Measurements from ENCODE around the gene MED10.
A peak's percentile ranks its signal among the peaks of the same experiment; 100 is the strongest.

Gene MED10, protein sequence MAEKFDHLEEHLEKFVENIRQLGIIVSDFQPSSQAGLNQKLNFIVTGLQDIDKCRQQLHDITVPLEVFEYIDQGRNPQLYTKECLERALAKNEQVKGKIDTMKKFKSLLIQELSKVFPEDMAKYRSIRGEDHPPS

GRCh38 chr5:6377905-6378765 is at the start of gene MED10:
MED10 (minus strand) TSS chr5:6378547; CDS start chr5:6378483, 64 bp downstream.
- TF ChIP-seq CTCF (IDR thresholded peaks at IDR 0.05; ENCODE audit: control insufficient read depth, insufficient read depth, low read depth, low read length, missing control alignments), result no peak
- peak within 1 kb of the TSS; percentile 99 for H3K4me3 ChIP-seq (ENCODE audit: control insufficient read depth, low read depth, low read length)
- DNase-seq (ENCODE audit: low read depth), result peak; percentile 59

DNA sequence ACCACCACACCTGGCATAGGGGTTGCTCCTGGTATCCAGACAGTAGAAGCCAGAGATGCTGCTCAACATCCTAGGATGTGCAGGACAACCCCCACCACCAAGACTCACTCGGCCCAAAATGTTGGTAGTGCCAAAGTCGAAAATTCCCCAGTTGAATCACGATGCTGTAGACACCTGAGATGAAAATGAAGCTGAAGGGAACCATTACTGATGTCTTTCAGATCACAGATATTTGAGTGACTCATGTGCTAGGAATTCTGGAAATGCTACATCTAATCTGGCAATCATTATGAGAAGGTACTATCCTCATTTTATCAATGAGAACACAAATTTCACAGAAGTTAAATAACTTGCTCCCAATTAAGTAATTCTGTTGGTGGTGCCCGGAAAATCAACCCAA is 49.3 kb upstream of the MED10 start:
- DNase-seq (ENCODE audit: low read depth), result no peak
- no peak for TF ChIP-seq CTCF (IDR thresholded peaks at IDR 0.05; ENCODE audit: control insufficient read depth, insufficient read depth, low read depth, low read length, missing control alignments)
- H3K4me3 ChIP-seq (ENCODE audit: control insufficient read depth, low read depth, low read length), result no peak overlapping the region

DNA sequence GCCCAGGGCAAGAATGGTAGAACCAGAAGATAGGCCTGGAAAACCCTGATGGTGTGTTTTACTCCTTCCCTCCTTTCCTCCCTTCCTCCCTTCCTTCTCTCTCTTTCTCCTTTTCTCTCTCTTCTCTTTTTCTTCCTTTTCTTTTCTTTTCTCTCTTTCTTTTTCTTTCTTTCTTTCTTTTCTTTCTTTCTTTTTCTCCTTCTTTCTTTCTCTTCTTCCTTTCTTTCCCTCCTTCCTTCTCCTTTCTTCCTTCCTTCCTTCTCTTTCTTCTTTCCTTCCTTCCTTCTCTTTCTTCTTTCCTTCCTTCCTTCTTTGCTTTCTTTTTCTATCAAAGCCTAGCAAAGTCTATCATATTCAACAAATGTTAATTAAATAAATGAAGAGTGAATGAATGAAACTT is 46.4 kb upstream of the MED10 start:
- no peak for TF ChIP-seq CTCF (IDR thresholded peaks at IDR 0.05; ENCODE audit: control insufficient read depth, insufficient read depth, low read depth, low read length, missing control alignments)
- no peak overlapping the region for H3K4me3 ChIP-seq (ENCODE audit: control insufficient read depth, low read depth, low read length)
- no peak for DNase-seq (ENCODE audit: low read depth)

GRCh38 chr5:6424110-6424659 is 45.8 kb upstream of the MED10 start:
- DNase-seq (ENCODE audit: low read depth), result no peak
- TF ChIP-seq CTCF (IDR thresholded peaks at IDR 0.05; ENCODE audit: control insufficient read depth, insufficient read depth, low read depth, low read length, missing control alignments), result no peak
- H3K4me3 ChIP-seq (ENCODE audit: control insufficient read depth, low read depth, low read length), result no peak overlapping the region

GRCh38 chr5:6423327-6424109 is 45.2 kb upstream of the MED10 start:
- no peak overlapping the region for H3K4me3 ChIP-seq (ENCODE audit: control insufficient read depth, low read depth, low read length)
- no peak for DNase-seq (ENCODE audit: low read depth)
- TF ChIP-seq CTCF (IDR thresholded peaks at IDR 0.05; ENCODE audit: control insufficient read depth, insufficient read depth, low read depth, low read length, missing control alignments), result no peak

- no peak for TF ChIP-seq CTCF (IDR thresholded peaks at IDR 0.05; ENCODE audit: control insufficient read depth, insufficient read depth, low read depth, low read length, missing control alignments)
- DNase-seq (ENCODE audit: low read depth), result no peak
- no peak overlapping the region for H3K4me3 ChIP-seq (ENCODE audit: control insufficient read depth, low read depth, low read length)
Measured at GRCh38 chr5:6419340-6419852, 41.0 kb upstream of the MED10 start.
